ENCODE data around the gene BCAM.

- TF ChIP-seq EZH2 (IDR thresholded peaks at IDR 0.05; ENCODE audit: low read length, missing control alignments) (no peak), CTCF (conservative IDR thresholded peaks at IDR 0.05 in 1 of 2, IDR thresholded peaks at IDR 0.05 in 1 of 2; ENCODE audit: low read depth in 1 of 2, low read length in 2 of 2) (no peak)
Measured at GRCh38 chr19:44845286-44845611, 36.3 kb downstream of the BCAM start.
